ENCODE data around the gene SPATA45. TPM values are rescaled to one million over a fixed set of nuclear protein-coding genes. Genes with fewer than 3 reads are reported as not detected.
A peak's percentile ranks its signal among the peaks of the same experiment; 100 is the strongest.

The SPATA45 gene
- total and polyA plus RNA-seq, 2 of the 13 experiments (the other 11 are each of a cell fraction or from before 2014, with no cell fraction given): 0.17 to 0.64 TPM

DNA sequence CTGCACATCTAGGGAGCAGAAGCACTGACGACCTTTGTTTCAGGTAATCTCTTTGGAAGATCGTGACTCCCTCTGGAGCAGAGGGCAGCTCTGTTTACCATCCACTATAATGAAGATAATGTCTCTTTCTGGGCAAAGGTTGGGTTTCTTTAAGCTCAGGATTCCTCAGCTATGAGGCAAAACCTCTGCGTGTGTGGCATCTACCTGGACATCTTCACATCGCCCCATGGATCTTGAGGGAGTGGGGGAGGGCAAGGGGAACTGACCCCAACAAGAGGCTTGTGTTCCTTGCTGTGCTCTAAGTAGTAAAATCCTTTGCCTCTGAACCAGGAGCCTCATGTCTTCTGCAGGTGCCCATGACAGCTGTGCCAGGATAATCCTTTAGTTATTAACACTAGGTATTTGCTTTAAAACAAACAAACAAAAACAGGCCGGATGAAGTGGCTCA lies 19.6 kb downstream of the SPATA45 start (continued):
- TF ChIP-seq, protein P1, sequence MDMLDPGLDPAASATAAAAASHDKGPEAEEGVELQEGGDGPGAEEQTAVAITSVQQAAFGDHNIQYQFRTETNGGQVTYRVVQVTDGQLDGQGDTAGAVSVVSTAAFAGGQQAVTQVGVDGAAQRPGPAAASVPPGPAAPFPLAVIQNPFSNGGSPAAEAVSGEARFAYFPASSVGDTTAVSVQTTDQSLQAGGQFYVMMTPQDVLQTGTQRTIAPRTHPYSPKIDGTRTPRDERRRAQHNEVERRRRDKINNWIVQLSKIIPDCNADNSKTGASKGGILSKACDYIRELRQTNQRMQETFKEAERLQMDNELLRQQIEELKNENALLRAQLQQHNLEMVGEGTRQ (IDR thresholded peaks at IDR 0.05; ENCODE audit: low read depth, low read length): no peak
- TF ChIP-seq, protein P1 (CRISPR knock-in tag; IDR thresholded peaks at IDR 0.05; ENCODE audit: borderline replicate concordance): no peak
- TF ChIP-seq, protein P2, sequence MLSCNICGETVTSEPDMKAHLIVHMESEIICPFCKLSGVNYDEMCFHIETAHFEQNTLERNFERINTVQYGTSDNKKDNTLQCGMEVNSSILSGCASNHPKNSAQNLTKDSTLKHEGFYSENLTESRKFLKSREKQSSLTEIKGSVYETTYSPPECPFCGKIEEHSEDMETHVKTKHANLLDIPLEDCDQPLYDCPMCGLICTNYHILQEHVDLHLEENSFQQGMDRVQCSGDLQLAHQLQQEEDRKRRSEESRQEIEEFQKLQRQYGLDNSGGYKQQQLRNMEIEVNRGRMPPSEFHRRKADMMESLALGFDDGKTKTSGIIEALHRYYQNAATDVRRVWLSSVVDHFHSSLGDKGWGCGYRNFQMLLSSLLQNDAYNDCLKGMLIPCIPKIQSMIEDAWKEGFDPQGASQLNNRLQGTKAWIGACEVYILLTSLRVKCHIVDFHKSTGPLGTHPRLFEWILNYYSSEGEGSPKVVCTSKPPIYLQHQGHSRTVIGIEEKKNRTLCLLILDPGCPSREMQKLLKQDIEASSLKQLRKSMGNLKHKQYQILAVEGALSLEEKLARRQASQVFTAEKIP (CRISPR knock-in tag; IDR thresholded peaks at IDR 0.05; ENCODE audit: borderline replicate concordance): no peak
- TF ChIP-seq, protein P3, sequence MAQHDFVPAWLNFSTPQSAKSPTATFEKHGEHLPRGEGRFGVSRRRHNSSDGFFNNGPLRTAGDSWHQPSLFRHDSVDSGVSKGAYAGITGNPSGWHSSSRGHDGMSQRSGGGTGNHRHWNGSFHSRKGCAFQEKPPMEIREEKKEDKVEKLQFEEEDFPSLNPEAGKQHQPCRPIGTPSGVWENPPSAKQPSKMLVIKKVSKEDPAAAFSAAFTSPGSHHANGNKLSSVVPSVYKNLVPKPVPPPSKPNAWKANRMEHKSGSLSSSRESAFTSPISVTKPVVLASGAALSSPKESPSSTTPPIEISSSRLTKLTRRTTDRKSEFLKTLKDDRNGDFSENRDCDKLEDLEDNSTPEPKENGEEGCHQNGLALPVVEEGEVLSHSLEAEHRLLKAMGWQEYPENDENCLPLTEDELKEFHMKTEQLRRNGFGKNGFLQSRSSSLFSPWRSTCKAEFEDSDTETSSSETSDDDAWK (CRISPR knock-in tag; IDR thresholded peaks at IDR 0.05): no peak
- no peak for TF ChIP-seq HMGA1 (CRISPR knock-in tag; conservative IDR thresholded peaks at IDR 0.05)
- no peak for TF ChIP-seq ETV6 (CRISPR knock-in tag; conservative IDR thresholded peaks at IDR 0.05)
- TF ChIP-seq, protein P4, sequence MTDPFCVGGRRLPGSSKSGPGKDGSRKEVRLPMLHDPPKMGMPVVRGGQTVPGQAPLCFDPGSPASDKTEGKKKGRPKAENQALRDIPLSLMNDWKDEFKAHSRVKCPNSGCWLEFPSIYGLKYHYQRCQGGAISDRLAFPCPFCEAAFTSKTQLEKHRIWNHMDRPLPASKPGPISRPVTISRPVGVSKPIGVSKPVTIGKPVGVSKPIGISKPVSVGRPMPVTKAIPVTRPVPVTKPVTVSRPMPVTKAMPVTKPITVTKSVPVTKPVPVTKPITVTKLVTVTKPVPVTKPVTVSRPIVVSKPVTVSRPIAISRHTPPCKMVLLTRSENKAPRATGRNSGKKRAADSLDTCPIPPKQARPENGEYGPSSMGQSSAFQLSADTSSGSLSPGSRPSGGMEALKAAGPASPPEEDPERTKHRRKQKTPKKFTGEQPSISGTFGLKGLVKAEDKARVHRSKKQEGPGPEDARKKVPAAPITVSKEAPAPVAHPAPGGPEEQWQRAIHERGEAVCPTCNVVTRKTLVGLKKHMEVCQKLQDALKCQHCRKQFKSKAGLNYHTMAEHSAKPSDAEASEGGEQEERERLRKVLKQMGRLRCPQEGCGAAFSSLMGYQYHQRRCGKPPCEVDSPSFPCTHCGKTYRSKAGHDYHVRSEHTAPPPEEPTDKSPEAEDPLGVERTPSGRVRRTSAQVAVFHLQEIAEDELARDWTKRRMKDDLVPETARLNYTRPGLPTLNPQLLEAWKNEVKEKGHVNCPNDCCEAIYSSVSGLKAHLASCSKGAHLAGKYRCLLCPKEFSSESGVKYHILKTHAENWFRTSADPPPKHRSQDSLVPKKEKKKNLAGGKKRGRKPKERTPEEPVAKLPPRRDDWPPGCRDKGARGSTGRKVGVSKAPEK (CRISPR knock-in tag; IDR thresholded peaks at IDR 0.05; ENCODE audit: borderline replicate concordance): no peak; the same call in 1 of the 2 replicates
- peak; percentile 89 for TF ChIP-seq HNF4A (CRISPR knock-in tag; IDR thresholded peaks at IDR 0.05)
- no peak for TF ChIP-seq SNRNP70 (IDR thresholded peaks at IDR 0.05; ENCODE audit: low read depth, low read length)
- TF ChIP-seq ZNF431 (CRISPR knock-in tag; IDR thresholded peaks at IDR 0.05; ENCODE audit: borderline replicate concordance, low read depth): no peak; the same call in 1 of the 2 replicates
- no peak for TF ChIP-seq ZNF484 (CRISPR knock-in tag; IDR thresholded peaks at IDR 0.05; ENCODE audit: borderline replicate concordance, low read depth)
- no peak for TF ChIP-seq AGO1 (IDR thresholded peaks at IDR 0.05; ENCODE audit: low read depth, low read length, poor library complexity, severe bottlenecking)
- TF ChIP-seq ZNF10 (CRISPR knock-in tag; IDR thresholded peaks at IDR 0.05; ENCODE audit: borderline replicate concordance, low read depth): no peak
- no peak for TF ChIP-seq ZNF777 (CRISPR knock-in tag; IDR thresholded peaks at IDR 0.05)
- no peak for TF ChIP-seq NFE2L2 (IDR thresholded peaks at IDR 0.05; ENCODE audit: low read length)
- 0 out of 2 replicates have a peak, but pooled peaks have one; percentile 30 for TF ChIP-seq NFKBIZ (CRISPR knock-in tag; IDR thresholded peaks at IDR 0.05)
- TF ChIP-seq EZH2 (conservative IDR thresholded peaks at IDR 0.05; ENCODE audit: low read depth, low read length): no peak
- TF ChIP-seq SAP130 (CRISPR knock-in tag; IDR thresholded peaks at IDR 0.05; ENCODE audit: low read depth): peak; percentile 62
- TF ChIP-seq SIN3B (IDR thresholded peaks at IDR 0.05; ENCODE audit: low read length): no peak
- no peak for TF ChIP-seq CCDC6 (CRISPR knock-in tag; IDR thresholded peaks at IDR 0.05)
- no peak for TF ChIP-seq SP1 (IDR thresholded peaks at IDR 0.05)
- no peak for TF ChIP-seq SP1 (CRISPR knock-in tag; IDR thresholded peaks at IDR 0.05)
- no peak for TF ChIP-seq PRMT3 (CRISPR knock-in tag; IDR thresholded peaks at IDR 0.05; ENCODE audit: borderline replicate concordance, low read depth)
- peak; percentile 86 for TF ChIP-seq HDAC2 (CRISPR knock-in tag; IDR thresholded peaks at IDR 0.05)

Measured in HepG2 (cell line).